Natural killer cell (primary cell): ENCODE data around the gene CMSS1. TPM values are rescaled to one million over a fixed set of nuclear protein-coding genes. Genes with fewer than 3 reads are reported as not detected.

Experiments used
- ATAC-seq, 3 donors: fragments of 150-1000 bp in 2 of 3; fragments of 200-7000 bp in 1 of 3; cut with Tn5 transposase; 1 replicate in 1 of 3; 2 replicates in 2 of 3; pipeline ENCODE4 v1.10.0; 2021; ENCODE audit warnings: mild to moderate bottlenecking in 2 of 3, moderate library complexity in 2 of 3
- DNase-seq, 2 donors: peaks; one replicate each; pipeline versions ENCODE4 v3.0.0 to v3.0.0-alpha.2; 2013 to 2021; ENCODE audit warnings: mixed read lengths in 1 of 2
- H3K27ac ChIP-seq: one replicate; pipeline ENCODE4 v1.5.1; 2013; ENCODE audit warnings: mild to moderate bottlenecking, low read length
- H3K27me3 ChIP-seq: one replicate; pipeline ENCODE4 v1.6.1; 2013; ENCODE audit warnings: low read length; ENCODE audit not compliant: control insufficient read depth, insufficient read depth
- H3K36me3 ChIP-seq: one replicate; pipeline ENCODE4 v1.6.1; 2013; ENCODE audit warnings: low read length; ENCODE audit not compliant: control insufficient read depth, insufficient read depth
- H3K4me1 ChIP-seq: one replicate; pipeline ENCODE4 v1.6.1; 2013; ENCODE audit warnings: low read length; ENCODE audit not compliant: control insufficient read depth, insufficient read depth
- H3K4me3 ChIP-seq: one replicate; pipeline ENCODE4 v1.5.1; 2013; ENCODE audit warnings: low read length
- H3K9me3 ChIP-seq: one replicate; pipeline ENCODE4 v1.6.1; 2013; ENCODE audit warnings: low read length; ENCODE audit not compliant: control insufficient read depth, insufficient read depth
- H3K27ac Mint-ChIP-seq, 2 donors: one replicate each; pipeline ENCODE4 v1.8.0; 2022; ENCODE audit warnings: mild to moderate bottlenecking in 2 of 2, mixed read lengths in 2 of 2, moderate library complexity in 1 of 2
- H3K27me3 Mint-ChIP-seq, 2 donors: one replicate each; pipeline ENCODE4 v1.8.0; 2022; ENCODE audit warnings: low read depth in 2 of 2, mixed read lengths in 2 of 2
- H3K36me3 Mint-ChIP-seq: one replicate; pipeline ENCODE4 v1.8.0; 2022; ENCODE audit warnings: mixed read lengths
- H3K4me1 Mint-ChIP-seq, 2 donors: one replicate each; pipeline ENCODE4 v1.8.0; 2022; ENCODE audit warnings: mixed read lengths in 2 of 2
- H3K4me3 Mint-ChIP-seq: one replicate; pipeline ENCODE4 v1.8.0; 2022; ENCODE audit warnings: mild to moderate bottlenecking, moderate library complexity, mixed read lengths
- H3K9me3 Mint-ChIP-seq, 2 donors: one replicate each; pipeline ENCODE4 v1.8.0; 2022; ENCODE audit warnings: mixed read lengths in 2 of 2
- CTCF ChIP-seq: fragments of 200-600 bp; IDR thresholded peaks from one replicate; pipeline ENCODE4 v1.8.0; 2022; ENCODE audit warnings: antibody characterized with exemption
- WGBS: methylation state at CpG from one replicate; pipeline ENCODE4 v1.1.7; 2013; ENCODE audit warnings: missing lambda C conversion rate; ENCODE audit not compliant: insufficient coverage; 5-methylcytosine and 5-hydroxymethylcytosine counted together
- intact Hi-C: fragments of 100-400 bp; cut with micrococcal nuclease; formaldehyde crosslinking; loops from one replicate; pipeline ENCODE4 v1.14.2; 2022
- total RNA-seq, 4 donors: library from RNA; stranded (reverse); fragments of 120-200 nt in 1 of 4; gene quantifications; one replicate each; pipeline versions ENCODE4 v1.2.3 to v1.2.4, GENCODE V29; 2013 to 2022

Gene CMSS1
- total RNA-seq, 3 donors from 2014 or later (not counting 1 experiment from before 2014, with no cell fraction given): 7.8 to 12.7 (median 9.2) TPM

- Mint-ChIP-seq H3K9me3 (no peaks in the 10 kb centered on the region), H3K4me1 (no peaks in the 10 kb centered on the region), H3K27ac (no peak overlapping the region), H3K27me3 (no peaks in the 10 kb centered on the region), H3K36me3 (no peaks in the 10 kb centered on the region), H3K4me3 (no peak overlapping the region)
- Histone ChIP-seq H3K36me3 (no peaks in the 10 kb centered on the region), H3K27me3 (no peaks in the 10 kb centered on the region), H3K4me3 (no peak overlapping the region), H3K4me1 (no peaks in the 10 kb centered on the region), H3K27ac (no peak overlapping the region), H3K9me3 (no peaks in the 10 kb centered on the region)
- no peak for ATAC-seq
- intact Hi-C loops: no loop called here
- WGBS: no CpG with 5 or more reads among the region's 1 CpG
- TF ChIP-seq CTCF: no peak
- no peak for DNase-seq
These were observed 211.4 kb downstream of the CMSS1 start for GRCh38 chr3:100029052-100029451.

GRCh38 chr3:100029689-100030088 lies 212.0 kb downstream of the CMSS1 start:
- no peak for TF ChIP-seq CTCF
- H3K4me1 Mint-ChIP-seq: no peaks in the 10 kb centered on the region
- H3K4me3 Mint-ChIP-seq: no peak overlapping the region
- ATAC-seq: no peak
- no peaks in the 10 kb centered on the region for H3K9me3 ChIP-seq
- H3K4me1 ChIP-seq: no peaks in the 10 kb centered on the region
- H3K27ac Mint-ChIP-seq: no peak overlapping the region
- 85% methylated on average over 1 of the region's 2 CpGs for WGBS
- no peaks in the 10 kb centered on the region for H3K27me3 ChIP-seq
- no peak for DNase-seq
- no peaks in the 10 kb centered on the region for H3K27me3 Mint-ChIP-seq
- no peak overlapping the region for H3K4me3 ChIP-seq
- intact Hi-C loops: no loop called here
- H3K27ac ChIP-seq: no peak overlapping the region
- no peaks in the 10 kb centered on the region for H3K9me3 Mint-ChIP-seq
- H3K36me3 Mint-ChIP-seq: no peaks in the 10 kb centered on the region
- H3K36me3 ChIP-seq: no peaks in the 10 kb centered on the region

- WGBS: 76% methylated on average over 2 of the region's 3 CpGs
- Histone ChIP-seq H3K27ac (no peak overlapping the region), H3K4me3 (no peak overlapping the region), H3K36me3 (no peaks in the 10 kb centered on the region), H3K4me1 (no peaks in the 10 kb centered on the region), H3K9me3 (no peaks in the 10 kb centered on the region), H3K27me3 (no peaks in the 10 kb centered on the region)
- Mint-ChIP-seq H3K4me1 (no peaks in the 10 kb centered on the region), H3K36me3 (no peaks in the 10 kb centered on the region), H3K27ac (no peak overlapping the region), H3K27me3 (no peaks in the 10 kb centered on the region), H3K4me3 (no peak overlapping the region), H3K9me3 (no peaks in the 10 kb centered on the region)
- TF ChIP-seq CTCF: no peak
- ATAC-seq: no peak
- intact Hi-C loops: no loop called here
- no peak for DNase-seq
These were observed 212.7 kb downstream of the CMSS1 start for GRCh38 chr3:100030346-100030745.

GRCh38 chr3:100030914-100031425 lies 213.3 kb downstream of the CMSS1 start:
- Mint-ChIP-seq H3K36me3 (no peaks in the 10 kb centered on the region), H3K27me3 (no peaks in the 10 kb centered on the region), H3K27ac (no peak overlapping the region), H3K9me3 (no peaks in the 10 kb centered on the region), H3K4me3 (no peak overlapping the region), H3K4me1 (no peaks in the 10 kb centered on the region)
- Histone ChIP-seq H3K9me3 (no peaks in the 10 kb centered on the region), H3K4me3 (no peak overlapping the region), H3K27ac (no peak overlapping the region), H3K4me1 (no peaks in the 10 kb centered on the region), H3K27me3 (no peaks in the 10 kb centered on the region), H3K36me3 (no peaks in the 10 kb centered on the region)
- no peak for TF ChIP-seq CTCF
- intact Hi-C loops: no loop called here
- ATAC-seq: no peak
- DNase-seq: no peak
- 86% methylated on average over 1 of the region's 1 CpG for WGBS
